HG03469 (cell line): Measurements from ENCODE around the gene PPIF.
"Not testable (repeated sequence)": the region's sequence is repeated elsewhere in the genome, so short reads cannot be mapped to it uniquely, and the experiment has no call there.

Experiments
- ATAC-seq: cut with Tn5 transposase; IDR thresholded peaks from one replicate; pipeline ENCODE4 v1.9.1; 2021; ENCODE audit warnings: mild to moderate bottlenecking, moderate library complexity, moderate number of reproducible peaks; ENCODE audit not compliant: unreplicated experiment

Gene PPIF

GRCh38 chr10:79329529-79329928, 17.7 kb upstream of the PPIF start:
- no peak for ATAC-seq

- no peak for ATAC-seq
Observed at GRCh38 chr10:79331226-79331625, 16.0 kb upstream of the PPIF start.

GRCh38 chr10:79331709-79332108, 15.6 kb upstream of the PPIF start:
- peak; percentile 75 for ATAC-seq

- ATAC-seq: not testable (repeated sequence)
Observed at GRCh38 chr10:79332610-79333315, 14.5 kb upstream of the PPIF start.

GRCh38 chr10:79333513-79333912, 13.8 kb upstream of the PPIF start:
- ATAC-seq: no peak

- no peak for ATAC-seq
Observed at GRCh38 chr10:79334573-79334972, 12.7 kb upstream of the PPIF start.

- ATAC-seq: no peak
Observed at GRCh38 chr10:79335094-79335469, 12.2 kb upstream of the PPIF start.

GRCh38 chr10:79335470-79336235, 11.6 kb upstream of the PPIF start:
- ATAC-seq: no peak

GRCh38 chr10:79336276-79336675, 11.0 kb upstream of the PPIF start:
- ATAC-seq: no peak

GRCh38 chr10:79336739-79337138, 10.5 kb upstream of the PPIF start:
- no peak for ATAC-seq

GRCh38 chr10:79337783-79338469, 9.3 kb upstream of the PPIF start:
- not testable (repeated sequence) for ATAC-seq

GRCh38 chr10:79339266-79339665, 8.0 kb upstream of the PPIF start:
- no peak for ATAC-seq

- ATAC-seq: no peak
Observed at GRCh38 chr10:79340646-79341244, 6.5 kb upstream of the PPIF start.

- no peak for ATAC-seq
Observed at GRCh38 chr10:79342295-79342761, 4.9 kb upstream of the PPIF start.

GRCh38 chr10:79342811-79343561, 4.3 kb upstream of the PPIF start:
- no peak for ATAC-seq

GRCh38 chr10:79344502-79345195, 2.6 kb upstream of the PPIF start:
- ATAC-seq: no peak

GRCh38 chr10:79345241-79346011, 1.8 kb upstream of the PPIF start:
- ATAC-seq: no peak

- ATAC-seq: no peak
Observed at GRCh38 chr10:79346012-79346340, 1.3 kb upstream of the PPIF start.
